A673 (cell line): ENCODE results near the gene FLRT1.

Source experiments
- EZH2 ChIP-seq: fragments of 200-600 bp; sonication (generic); IDR thresholded peaks from 2 replicates; pipeline ENCODE4 v1.6.1; 2017; ENCODE audit warnings: borderline replicate concordance, low read depth, mild to moderate bottlenecking, mixed read lengths, antibody characterized with exemption, low read length; ENCODE audit not compliant: poor library complexity, severe bottlenecking
- TF ChIP-seq, protein P1 (sequence below): fragments of 300-800, 200-600 bp; sonication (generic); conservative IDR thresholded peaks from 2 replicates; pipeline ENCODE4 v1.5.1; 2017; ENCODE audit warnings: low read depth, mild to moderate bottlenecking, antibody characterized with exemption, low read length, moderate library complexity, mixed read lengths

DNA sequence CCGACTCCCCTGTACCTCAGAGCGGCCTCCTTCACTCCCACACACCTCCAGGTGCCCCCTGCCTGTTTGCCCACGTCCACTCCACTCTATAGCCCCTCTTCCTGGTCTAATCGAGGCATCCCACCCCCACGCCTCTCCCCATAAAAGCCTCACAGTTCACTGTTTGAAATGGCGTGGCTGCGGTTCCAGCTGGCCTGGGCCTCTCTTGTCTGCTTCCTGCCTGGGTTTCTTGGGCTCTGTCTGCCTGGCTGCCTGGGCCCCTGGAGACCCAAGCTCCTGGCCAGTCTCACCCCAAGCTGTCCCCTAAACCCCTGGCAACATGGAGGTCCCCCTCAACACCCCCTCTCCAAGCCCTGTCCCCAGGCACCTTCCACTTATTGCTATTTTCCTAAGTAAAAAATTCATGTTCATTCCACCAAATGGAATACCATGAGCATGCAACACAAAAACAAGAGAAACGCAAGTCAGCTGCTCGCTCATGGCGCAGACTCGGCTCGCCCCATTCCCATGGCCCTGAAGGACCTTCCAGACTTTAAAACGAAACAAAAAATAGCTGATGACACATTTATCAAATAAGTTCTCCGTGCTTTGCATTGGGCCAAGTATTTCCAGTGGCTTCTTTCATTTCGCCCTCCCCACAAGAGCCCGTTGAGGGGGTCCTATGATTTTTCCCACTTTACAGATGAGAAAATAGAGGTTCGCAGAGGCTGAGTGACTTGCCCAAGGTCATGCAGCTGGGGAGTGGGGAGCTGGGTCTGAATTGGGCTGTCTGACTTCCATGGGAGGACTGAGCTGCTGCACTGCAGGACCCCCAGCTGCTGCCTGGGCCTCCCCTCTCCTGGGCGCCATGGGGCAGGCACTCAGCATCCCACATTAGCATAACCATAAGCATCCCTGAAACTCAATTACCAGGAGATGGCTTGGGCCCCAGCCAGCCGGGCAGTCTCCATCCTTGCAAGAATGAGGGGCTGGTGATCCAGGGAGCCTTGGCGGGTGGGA, 11.7 kb upstream of the FLRT1 start:
- TF ChIP-seq, protein P1, sequence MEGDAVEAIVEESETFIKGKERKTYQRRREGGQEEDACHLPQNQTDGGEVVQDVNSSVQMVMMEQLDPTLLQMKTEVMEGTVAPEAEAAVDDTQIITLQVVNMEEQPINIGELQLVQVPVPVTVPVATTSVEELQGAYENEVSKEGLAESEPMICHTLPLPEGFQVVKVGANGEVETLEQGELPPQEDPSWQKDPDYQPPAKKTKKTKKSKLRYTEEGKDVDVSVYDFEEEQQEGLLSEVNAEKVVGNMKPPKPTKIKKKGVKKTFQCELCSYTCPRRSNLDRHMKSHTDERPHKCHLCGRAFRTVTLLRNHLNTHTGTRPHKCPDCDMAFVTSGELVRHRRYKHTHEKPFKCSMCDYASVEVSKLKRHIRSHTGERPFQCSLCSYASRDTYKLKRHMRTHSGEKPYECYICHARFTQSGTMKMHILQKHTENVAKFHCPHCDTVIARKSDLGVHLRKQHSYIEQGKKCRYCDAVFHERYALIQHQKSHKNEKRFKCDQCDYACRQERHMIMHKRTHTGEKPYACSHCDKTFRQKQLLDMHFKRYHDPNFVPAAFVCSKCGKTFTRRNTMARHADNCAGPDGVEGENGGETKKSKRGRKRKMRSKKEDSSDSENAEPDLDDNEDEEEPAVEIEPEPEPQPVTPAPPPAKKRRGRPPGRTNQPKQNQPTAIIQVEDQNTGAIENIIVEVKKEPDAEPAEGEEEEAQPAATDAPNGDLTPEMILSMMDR, result no peak
- TF ChIP-seq EZH2, result no peak
